B cell (primary cell): ENCODE data around the gene MSH6. TPM values are rescaled to one million over a fixed set of nuclear protein-coding genes. Genes with fewer than 3 reads are reported as not detected.
A peak's percentile ranks its signal among the peaks of the same experiment; 100 is the strongest.

ENCODE experiments used
- ATAC-seq: fragments of 200-7000 bp; cut with Tn5 transposase; one replicate; pipeline ENCODE4 v1.10.0; 2021; ENCODE audit warnings: low read depth, mild to moderate bottlenecking, moderate number of reproducible peaks, moderate library complexity
- CTCF ChIA-PET: fragments of 350-600 bp; sonication (Branson Sonifier 250); formaldehyde crosslinking; loops from one replicate; lab custom pipeline; 2021; ENCODE audit warnings: antibody characterized with exemption, inconsistent platforms; lab: Charles Lee
- POLR2A ChIA-PET: fragments of 350-600 bp; sonication (Branson Sonifier 250); formaldehyde crosslinking; loops from one replicate; lab custom pipeline; 2021; ENCODE audit warnings: antibody characterized with exemption; lab: Charles Lee
- DNase-seq: peaks from one replicate; pipeline ENCODE4 v3.0.0; 2013
- H2AFZ ChIP-seq: 2 replicates; pipeline ENCODE4 v1.6.1; 2012; ENCODE audit warnings: mild to moderate bottlenecking, low read depth, low read length; ENCODE audit not compliant: insufficient read depth, poor library complexity, severe bottlenecking
- H3K27ac ChIP-seq, 2 donors: 1 replicate in 1 of 2; 2 replicates in 1 of 2; pipeline ENCODE4 v1.5.1; 2012 to 2013; ENCODE audit warnings: low read length in 2 of 2, mild to moderate bottlenecking in 2 of 2, moderate library complexity in 1 of 2
- H3K27me3 ChIP-seq, 4 experiments: fragments of 200-600 bp in 1 of 4; sonication (generic) in 1 of 4; replicated peaks in 1 of 4; 1 replicate in 2 of 4; 2 replicates in 2 of 4; pipeline versions ENCODE4 v1.6.1 to v1.7.0; 2013 to 2016; ENCODE audit warnings: low read length in 3 of 4, mild to moderate bottlenecking in 2 of 4, mixed read lengths in 1 of 4, moderate library complexity in 1 of 4; ENCODE audit not compliant: insufficient read depth in 4 of 4, control insufficient read depth in 3 of 4; ENCODE audit errors: control extremely low read depth in 1 of 4
- H3K36me3 ChIP-seq, 2 experiments: replicated peaks in 1 of 2; 1 replicate in 1 of 2; 2 replicates in 1 of 2; pipeline versions ENCODE4 v1.6.1 to v1.7.1; 2013; ENCODE audit warnings: low read length in 1 of 2; ENCODE audit not compliant: insufficient read depth in 2 of 2, control insufficient read depth in 1 of 2; ENCODE audit errors: control extremely low read depth in 1 of 2, extremely low read depth in 1 of 2
- H3K4me1 ChIP-seq, 2 donors: fragments of 200-600 bp in 1 of 2; sonication (generic) in 1 of 2; 1 replicate in 1 of 2; 2 replicates in 1 of 2; pipeline versions ENCODE4 v1.5.1 to v1.6.1; 2013 to 2017; ENCODE audit warnings: low read length in 2 of 2; ENCODE audit not compliant: control insufficient read depth in 2 of 2, insufficient read depth in 2 of 2
- H3K4me2 ChIP-seq: replicated peaks from 2 replicates; pipeline ENCODE3; 2012; ENCODE audit warnings: mild to moderate bottlenecking, low read depth, low read length; ENCODE audit not compliant: poor library complexity, severe bottlenecking
- H3K4me3 ChIP-seq, 5 experiments: fragments of 200-600 bp in 1 of 5; sonication (generic) in 1 of 5; 1 replicate in 3 of 5; 2 replicates in 2 of 5; pipeline versions ENCODE4 v1.5.1 to v1.7.0; 2011 to 2016; ENCODE audit warnings: low read length in 4 of 5, mild to moderate bottlenecking in 4 of 5, low read depth in 2 of 5, control low read depth in 1 of 5, moderate library complexity in 1 of 5; ENCODE audit not compliant: insufficient read depth in 1 of 5; ENCODE audit errors: control extremely low read depth in 1 of 5, extremely low read depth in 1 of 5
- H3K79me2 ChIP-seq: fragments of 200-600 bp; sonication (generic); one replicate; pipeline ENCODE4 v1.6.0; 2016; ENCODE audit warnings: low read length; ENCODE audit not compliant: control insufficient read depth, insufficient read depth
- H3K9ac ChIP-seq: fragments of 200-600 bp; sonication (generic); 2 replicates; pipeline ENCODE4 v1.6.1; 2017; ENCODE audit warnings: mild to moderate bottlenecking, low read length, moderate library complexity
- H3K9me3 ChIP-seq, 3 donors: one replicate each; pipeline versions ENCODE4 v1.6.1 to v1.7.1; 2013; ENCODE audit warnings: low read length in 2 of 3; ENCODE audit not compliant: control insufficient read depth in 2 of 3, insufficient read depth in 1 of 3; ENCODE audit errors: control extremely low read depth in 1 of 3
- H4K20me1 ChIP-seq: 2 replicates; pipeline ENCODE4 v1.6.0; 2012; ENCODE audit warnings: mild to moderate bottlenecking, low read length; ENCODE audit not compliant: insufficient read depth, control insufficient read depth, poor library complexity, severe bottlenecking
- H3K27ac Mint-ChIP-seq: one replicate; pipeline ENCODE4 v1.8.0; 2021; ENCODE audit warnings: mixed read lengths
- H3K27me3 Mint-ChIP-seq: one replicate; pipeline ENCODE4 v1.8.0; 2021; ENCODE audit warnings: mixed read lengths
- H3K4me1 Mint-ChIP-seq: one replicate; pipeline ENCODE4 v1.8.0; 2021; ENCODE audit warnings: mixed read lengths
- H3K4me3 Mint-ChIP-seq: one replicate; pipeline ENCODE4 v1.8.0; 2021; ENCODE audit warnings: mixed read lengths
- H3K9me3 Mint-ChIP-seq: one replicate; pipeline ENCODE4 v1.8.0; 2022; ENCODE audit warnings: mixed read lengths; ENCODE audit not compliant: insufficient read depth
- EZH2 ChIP-seq: IDR thresholded peaks from 2 replicates; pipeline ENCODE4 v1.6.1; 2012; ENCODE audit warnings: borderline replicate concordance, low read depth, mild to moderate bottlenecking, moderate library complexity, low read length; ENCODE audit not compliant: insufficient read depth, poor library complexity, severe bottlenecking
- whole genome bisulfite sequencing: methylation state at CpG from one replicate; pipeline ENCODE4 v1.1.5; 2013; ENCODE audit warnings: missing lambda C conversion rate; ENCODE audit not compliant: insufficient coverage; 5-methylcytosine and 5-hydroxymethylcytosine counted together
- intact Hi-C: fragments of 100-400 bp; cut with micrococcal nuclease; formaldehyde crosslinking; loops from one replicate; pipeline ENCODE4 v1.10.0; 2022
- polyA plus RNA-seq: library from polyadenylated mRNA; depleted of rRNA; stranded (reverse); fragments of >200 nt; gene quantifications from 2 replicates; pipeline ENCODE4 v1.2.3, GENCODE V29; 2012
- total RNA-seq, 2 donors: library from RNA; stranded (reverse); fragments of 120-200 nt in 1 of 2; gene quantifications; 1 replicate in 1 of 2; 2 replicates in 1 of 2; pipeline versions ENCODE4 v1.2.3 to v1.2.4, GENCODE V29; 2013 to 2022
- TF ChIP-seq, protein P1 (sequence below): fragments of 200-600 bp; IDR thresholded peaks from one replicate; pipeline ENCODE4 v1.8.0; 2022; ENCODE audit warnings: antibody characterized with exemption, mild to moderate bottlenecking

Gene MSH6
- total and polyA plus RNA-seq, 2 donors (not counting 1 experiment from before 2014, with no cell fraction given), result 6.8 to 43.9 TPM

DNA sequence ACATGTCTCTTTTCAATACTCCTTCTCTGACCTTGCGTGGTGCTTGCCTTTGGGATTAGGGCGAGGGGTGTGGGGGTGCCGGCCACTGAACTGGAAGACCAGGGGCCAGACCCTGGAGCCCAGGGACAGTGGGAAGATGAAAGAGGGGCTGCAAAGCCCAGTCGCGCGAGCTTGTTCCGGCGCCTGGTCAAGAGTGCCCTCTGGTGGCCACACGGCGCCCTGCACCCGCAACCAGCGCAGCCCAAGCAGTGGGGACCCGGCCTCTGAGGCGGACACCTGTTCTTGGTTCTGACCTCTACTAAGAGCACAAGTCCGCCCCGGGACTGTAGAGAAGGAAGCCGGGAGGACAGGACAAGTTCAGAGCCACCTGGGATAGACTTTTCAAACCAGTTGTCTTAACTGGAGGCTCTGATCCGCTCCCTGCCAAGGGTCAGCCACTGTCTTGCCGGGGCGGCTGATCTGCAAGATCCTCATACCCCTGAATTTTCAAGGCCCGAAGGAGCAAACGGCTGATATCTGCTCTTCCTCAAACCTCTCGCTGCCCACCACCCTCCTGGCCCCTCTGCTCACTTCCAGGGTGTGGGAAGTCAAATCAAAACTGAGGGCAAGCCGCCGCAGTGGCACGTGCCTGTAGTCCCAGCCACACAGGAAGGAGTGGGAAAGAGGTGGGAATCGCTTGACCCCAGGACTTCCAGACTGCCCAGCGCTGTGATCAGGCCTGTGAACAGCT is 14.9 kb upstream of the MSH6 start:
- Mint-ChIP-seq H3K9me3 (no peaks in the 10 kb centered on the region), H3K4me3 (peak overlapping the region; percentile 46), H3K27me3 (no peaks in the 10 kb centered on the region), H3K4me1 (peaks cover 6% of the 10 kb centered on the region), H3K27ac (peak overlapping the region; percentile 18)
- intact Hi-C loops, result loop anchor here (1.0 to 5.0 kb wide), 5 partner anchors 71 to 381 kb away; no protein-coding TSS in a partner anchor
- Histone ChIP-seq H3K79me2 (no peaks in the 10 kb centered on the region), H3K4me1 (peaks cover 4 to 9% of the 10 kb centered on the region in 2 donors), H3K4me3 (peak overlapping the region in 1 of 5 experiments; percentile 32), H3K27me3 (peaks cover 0 to 5% (median 0%) of the 10 kb centered on the region in 4 experiments), H3K27ac (no peak overlapping the region), H3K4me2 (peak overlapping the region; percentile 71), H3K9me3 (peaks cover 0 to 4% (median 0%) of the 10 kb centered on the region in 3 donors), H4K20me1 (no peaks in the 10 kb centered on the region), H3K36me3 (no peaks in the 10 kb centered on the region), H3K9ac (no peak overlapping the region), H2AFZ (peak overlapping the region; percentile 76)
- DNase-seq (peak; percentile 80), ATAC-seq (peak; percentile 96)
- WGBS, result 24% methylated on average over 23 of the region's 28 CpGs
- ChIA-PET POLR2A (interaction anchor here (0.6 to 1.1 kb wide), 3 partner anchors 10 to 332 kb away, joined by 3 read pairs; no protein-coding TSS in a partner anchor), CTCF (interaction anchor here (0.5 to 9.0 kb wide), 62 partner anchors 14 to 445 kb away, joined by 3 to 170 read pairs (median 4); partner anchors contain the start of genes MSH2 and MSH6)
- TF ChIP-seq, protein P1, sequence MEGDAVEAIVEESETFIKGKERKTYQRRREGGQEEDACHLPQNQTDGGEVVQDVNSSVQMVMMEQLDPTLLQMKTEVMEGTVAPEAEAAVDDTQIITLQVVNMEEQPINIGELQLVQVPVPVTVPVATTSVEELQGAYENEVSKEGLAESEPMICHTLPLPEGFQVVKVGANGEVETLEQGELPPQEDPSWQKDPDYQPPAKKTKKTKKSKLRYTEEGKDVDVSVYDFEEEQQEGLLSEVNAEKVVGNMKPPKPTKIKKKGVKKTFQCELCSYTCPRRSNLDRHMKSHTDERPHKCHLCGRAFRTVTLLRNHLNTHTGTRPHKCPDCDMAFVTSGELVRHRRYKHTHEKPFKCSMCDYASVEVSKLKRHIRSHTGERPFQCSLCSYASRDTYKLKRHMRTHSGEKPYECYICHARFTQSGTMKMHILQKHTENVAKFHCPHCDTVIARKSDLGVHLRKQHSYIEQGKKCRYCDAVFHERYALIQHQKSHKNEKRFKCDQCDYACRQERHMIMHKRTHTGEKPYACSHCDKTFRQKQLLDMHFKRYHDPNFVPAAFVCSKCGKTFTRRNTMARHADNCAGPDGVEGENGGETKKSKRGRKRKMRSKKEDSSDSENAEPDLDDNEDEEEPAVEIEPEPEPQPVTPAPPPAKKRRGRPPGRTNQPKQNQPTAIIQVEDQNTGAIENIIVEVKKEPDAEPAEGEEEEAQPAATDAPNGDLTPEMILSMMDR, result peak; percentile 98
- TF ChIP-seq EZH2, result no peak

DNA sequence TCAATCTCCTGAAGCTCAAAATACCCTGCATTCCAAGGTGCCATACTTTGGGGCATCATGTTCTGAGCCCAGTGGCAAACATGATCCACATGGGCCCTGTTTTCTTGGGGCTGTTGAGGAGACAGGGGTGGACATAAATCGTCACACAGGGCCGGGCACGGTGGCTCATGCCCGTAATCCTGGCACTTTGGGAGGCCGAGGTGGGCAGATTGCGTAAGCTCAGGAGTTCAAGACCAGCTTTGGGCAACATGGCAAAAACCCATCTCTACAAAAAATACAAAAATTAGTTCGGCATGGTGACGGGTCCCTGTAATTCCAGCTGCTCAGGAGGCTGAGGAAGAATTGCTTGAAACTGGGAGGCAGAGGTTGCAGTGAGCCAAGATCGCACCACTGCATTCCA is 13.6 kb upstream of the MSH6 start:
- Mint-ChIP-seq H3K9me3 (no peaks in the 10 kb centered on the region), H3K4me3 (no peak overlapping the region), H3K27ac (no peak overlapping the region), H3K27me3 (no peaks in the 10 kb centered on the region), H3K4me1 (peaks cover 6% of the 10 kb centered on the region)
- Histone ChIP-seq H3K4me2 (no peak overlapping the region), H3K4me1 (peaks cover 4 to 9% of the 10 kb centered on the region in 2 donors), H3K4me3 (no peak overlapping the region), H3K9ac (no peak overlapping the region), H3K36me3 (no peaks in the 10 kb centered on the region), H3K9me3 (peaks cover 0 to 4% (median 0%) of the 10 kb centered on the region in 3 donors), H3K27ac (no peak overlapping the region), H3K79me2 (no peaks in the 10 kb centered on the region), H3K27me3 (peaks cover 0 to 5% (median 0%) of the 10 kb centered on the region in 4 experiments), H4K20me1 (no peaks in the 10 kb centered on the region), H2AFZ (no peak overlapping the region)
- no peak for ATAC-seq
- 100% methylated on average over 7 of the region's 9 CpGs for WGBS
- CTCF ChIA-PET, result interaction anchor here (1.0 to 9.0 kb wide), 6 partner anchors 13 to 434 kb away, joined by 6 to 170 read pairs (median 51); partner anchors contain the start of gene MSH6
- no peak for DNase-seq
- POLR2A ChIA-PET, result interaction anchor here (0.6 kb wide), 1 partner anchor 408 kb away, joined by 5 read pairs; no protein-coding TSS in a partner anchor
- no peak for TF ChIP-seq EZH2
- TF ChIP-seq, protein P1, result no peak
- intact Hi-C loops, result loop anchor here (5.0 kb wide), 3 partner anchors 72 to 382 kb away; no protein-coding TSS in a partner anchor
